HG03460 (cell line): Measurements from ENCODE around the gene MAN2A1.

Source experiments
- ATAC-seq: cut with Tn5 transposase; IDR thresholded peaks from one replicate; pipeline ENCODE4 v1.9.1; 2021; ENCODE audit not compliant: unreplicated experiment

MAN2A1 gene

GRCh38 chr5:109900461-109900860 is 210.7 kb downstream of the MAN2A1 start:
- ATAC-seq = no peak

DNA sequence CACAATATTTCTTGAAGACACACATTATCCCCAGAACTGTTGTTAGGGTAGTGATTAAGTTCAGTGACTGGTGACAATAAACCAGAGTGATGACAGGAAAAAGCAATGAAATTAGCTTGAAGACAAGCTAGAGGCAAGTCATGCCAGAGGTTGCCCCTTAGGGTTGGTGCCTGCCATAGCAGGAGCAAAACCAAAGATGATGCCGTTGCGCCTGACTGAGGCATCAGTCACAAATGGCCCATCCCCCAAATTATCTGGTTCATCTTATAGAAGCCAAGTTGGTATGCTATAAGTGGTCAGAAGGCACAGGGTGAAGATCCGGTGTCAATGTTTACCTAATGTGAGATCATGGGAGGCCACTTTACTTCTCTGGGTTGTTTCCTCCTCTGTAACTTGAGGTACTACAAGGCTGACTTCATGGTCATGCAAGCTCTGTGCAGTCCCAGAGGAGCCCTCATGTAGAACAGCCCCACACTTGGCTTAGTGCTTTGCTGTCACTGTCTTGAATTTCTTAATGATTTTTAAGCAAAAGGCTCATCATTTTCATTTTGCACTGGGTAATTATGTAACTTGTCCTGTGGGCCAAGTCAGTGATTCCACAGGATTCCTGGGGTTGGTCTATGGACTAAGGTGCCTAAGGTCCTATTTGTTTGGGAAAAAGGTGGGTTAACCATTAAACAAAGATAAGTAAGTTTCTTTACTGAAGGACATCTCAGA is 211.3 kb downstream of the MAN2A1 start:
- ATAC-seq = no peak

DNA sequence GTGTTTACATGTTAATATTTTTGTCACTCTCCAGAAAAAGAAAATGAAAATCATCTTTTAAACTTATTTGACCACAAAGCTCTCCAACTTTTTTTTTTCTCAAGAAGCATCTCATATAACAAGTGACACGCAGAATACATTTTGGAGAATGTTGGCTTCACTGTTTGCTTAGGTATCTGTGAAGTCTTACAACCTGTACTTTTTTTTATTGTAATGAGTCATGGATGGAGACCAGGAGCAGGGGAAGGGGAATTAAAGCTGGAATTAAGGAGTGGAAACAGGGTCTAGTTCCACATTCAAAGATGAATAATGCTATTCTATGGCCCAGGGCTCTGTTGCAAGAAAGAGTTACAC is 211.9 kb downstream of the MAN2A1 start:
- no peak for ATAC-seq

- ATAC-seq = no peak
Observed at GRCh38 chr5:109903061-109903460, 213.3 kb downstream of the MAN2A1 start.

- no peak for ATAC-seq
Observed at GRCh38 chr5:109905906-109906305, 216.2 kb downstream of the MAN2A1 start.

DNA sequence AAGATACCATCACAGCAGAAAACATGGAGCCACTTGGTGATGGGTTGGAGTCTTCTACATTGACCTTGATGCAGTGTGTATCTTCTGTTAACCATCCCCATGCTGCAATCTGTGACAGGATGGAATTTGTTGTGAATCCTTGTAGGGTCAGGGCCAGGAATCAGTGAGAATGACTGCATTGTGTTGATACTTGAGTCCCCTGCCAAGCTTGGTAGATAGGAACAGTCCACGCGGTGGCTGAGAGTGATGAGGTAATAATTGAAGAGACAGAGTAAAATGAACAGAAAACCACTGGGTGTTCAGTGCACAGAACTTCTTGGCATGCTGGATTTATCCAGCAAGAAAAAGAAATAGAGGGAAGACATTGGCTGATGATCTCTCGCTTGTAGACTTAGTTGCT is 217.5 kb downstream of the MAN2A1 start:
- no peak for ATAC-seq

GRCh38 chr5:109907731-109908130 is 218.0 kb downstream of the MAN2A1 start:
- ATAC-seq = no peak

GRCh38 chr5:109908366-109908765 is 218.6 kb downstream of the MAN2A1 start:
- no peak for ATAC-seq

GRCh38 chr5:109910874-109911273 is 221.1 kb downstream of the MAN2A1 start:
- ATAC-seq = no peak

- ATAC-seq = no peak
Observed at GRCh38 chr5:109911731-109912130, 222.0 kb downstream of the MAN2A1 start.

DNA sequence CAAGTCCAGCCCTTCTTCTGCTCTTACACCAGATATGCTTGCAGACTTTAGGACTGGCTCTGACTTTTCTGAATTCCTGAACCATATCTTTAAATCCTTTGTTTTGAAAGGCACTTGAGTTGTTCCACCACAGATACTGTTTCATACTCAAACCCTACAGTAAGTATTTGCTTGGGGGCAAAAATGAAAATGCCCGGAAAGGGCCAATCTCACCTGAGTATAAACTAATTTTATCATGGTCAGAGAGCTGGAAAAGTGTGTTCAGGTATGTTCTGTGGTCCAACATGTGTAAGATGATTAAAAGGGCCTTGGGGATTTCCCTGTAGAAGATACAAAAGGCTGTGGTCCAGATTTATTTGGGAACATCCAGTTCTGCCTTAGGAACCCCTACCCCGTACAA is 225.2 kb downstream of the MAN2A1 start:
- ATAC-seq = no peak

DNA sequence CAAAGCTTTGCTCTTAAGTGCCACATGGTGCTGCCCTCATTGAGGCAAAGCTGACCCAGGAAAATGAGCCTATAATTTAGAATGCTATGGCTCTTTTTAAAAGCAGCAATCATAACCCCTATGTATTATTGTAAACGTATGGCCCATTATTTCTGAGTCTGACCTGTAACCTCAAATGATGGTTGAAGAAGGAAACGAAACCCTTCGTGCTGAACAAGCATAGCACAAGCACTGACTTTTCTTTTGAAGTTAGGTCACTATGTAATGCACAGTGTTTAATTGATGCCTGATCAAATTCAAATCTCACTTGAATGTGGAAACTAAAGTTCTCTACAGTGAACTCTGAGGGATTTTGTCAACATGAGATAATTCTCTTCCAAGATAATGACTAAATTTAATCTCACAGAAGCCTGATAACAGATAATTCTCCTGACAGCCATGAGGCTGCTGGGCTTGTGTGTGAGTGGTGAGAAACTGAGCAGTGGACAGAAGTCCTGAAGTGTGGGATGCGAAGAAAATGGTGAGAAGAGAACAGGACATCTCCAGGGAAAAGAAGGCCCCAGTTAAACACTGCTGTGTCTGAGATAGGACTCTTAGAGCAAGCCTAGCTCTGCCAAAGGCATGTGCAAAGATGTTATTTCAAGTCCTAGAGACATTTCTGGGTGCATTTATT is 226.9 kb downstream of the MAN2A1 start:
- ATAC-seq = no peak
